IgD-negative memory B cell (primary cell): Measurements from ENCODE around the gene ATP7A. TPM values are rescaled to one million over a fixed set of nuclear protein-coding genes. Genes with fewer than 3 reads are reported as not detected.

Experiments used
- polyA plus RNA-seq: library from polyadenylated mRNA; unstranded; fragments of 300-500 nt; fragmentation: Illumina TruSeq; gene quantifications from one replicate; pipeline ENCODE4 v1.2.3, GENCODE V29; 2021

ATP7A gene
- polyA plus RNA-seq, 1 donor from 2014 or later, result 4.1 TPM

Other genes starting within 250 kb of the ATP7A start
- 86.7 TPM for gene ATRX, start 124.5 kb upstream of the ATP7A start, polyA plus RNA-seq
- gene MAGT1, start 15.3 kb upstream of the ATP7A start, polyA plus RNA-seq, result 34.0 TPM
- gene COX7B, start 11.2 kb upstream of the ATP7A start, polyA plus RNA-seq, result 326 TPM
- not detected for gene PGAM4, start 58.9 kb downstream of the ATP7A start, polyA plus RNA-seq
- 378 TPM for gene PGK1, start 193.6 kb downstream of the ATP7A start, polyA plus RNA-seq
- 8.4 TPM for gene TAF9B, start 229.0 kb downstream of the ATP7A start, polyA plus RNA-seq